ENCODE data around the gene PDE4D.
"Not testable (repeated sequence)": the region's sequence is repeated elsewhere in the genome, so short reads cannot be mapped to it uniquely, and the experiment has no call there.

Gene PDE4D

GRCh38 chr5:59575648-59576445, 317.7 kb downstream of the PDE4D start:
- DNase-seq, result no peak

DNA sequence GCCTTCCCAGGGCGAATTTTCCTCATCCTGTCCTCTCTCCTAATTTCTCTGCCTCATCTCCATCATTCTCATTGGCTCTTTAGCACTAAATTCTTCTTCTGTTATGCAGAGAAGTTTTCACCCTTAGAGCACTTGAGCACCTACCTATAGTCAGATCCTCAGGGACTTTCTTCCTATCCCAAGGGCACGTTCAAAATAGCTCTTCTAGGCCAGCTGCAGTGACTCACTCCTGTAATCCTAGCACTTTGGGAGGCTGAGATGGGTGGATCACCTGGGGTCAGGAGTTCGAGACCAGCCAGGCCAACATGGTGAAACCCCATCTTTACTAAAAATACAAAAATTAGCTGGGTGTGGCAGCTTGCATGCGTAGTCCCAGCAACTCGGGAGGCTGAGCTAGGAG, 320.0 kb downstream of the PDE4D start:
- DNase-seq, result not testable (repeated sequence)

GRCh38 chr5:59571067-59571466, 322.5 kb downstream of the PDE4D start:
- DNase-seq, result no peak

- DNase-seq, result no peak
Observed at GRCh38 chr5:59569608-59570334, 323.8 kb downstream of the PDE4D start.

- no peak for DNase-seq
Observed at GRCh38 chr5:59569158-59569557, 324.4 kb downstream of the PDE4D start.

- DNase-seq, result no peak
Observed at GRCh38 chr5:59568161-59568560, 325.4 kb downstream of the PDE4D start.

DNA sequence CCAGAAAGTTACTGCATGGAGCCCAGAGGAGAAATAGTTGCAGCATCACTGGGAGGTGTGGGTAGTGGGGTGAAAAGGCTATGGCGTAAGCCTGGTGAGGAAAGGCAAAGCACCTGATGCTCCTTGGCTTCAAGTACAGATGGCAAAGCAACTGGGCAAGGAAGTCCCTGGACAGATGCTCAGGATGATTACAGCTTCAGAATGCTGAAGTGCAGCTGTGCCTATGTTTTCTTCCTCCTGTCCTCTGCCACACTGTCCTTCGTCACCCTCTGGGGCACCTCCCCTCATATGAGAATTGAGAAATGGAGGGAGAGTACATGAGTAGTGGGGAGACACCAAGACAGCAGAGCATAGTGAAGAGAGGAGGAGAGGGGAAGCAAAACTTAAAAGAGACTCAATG, 328.0 kb downstream of the PDE4D start:
- no peak for DNase-seq

DNA sequence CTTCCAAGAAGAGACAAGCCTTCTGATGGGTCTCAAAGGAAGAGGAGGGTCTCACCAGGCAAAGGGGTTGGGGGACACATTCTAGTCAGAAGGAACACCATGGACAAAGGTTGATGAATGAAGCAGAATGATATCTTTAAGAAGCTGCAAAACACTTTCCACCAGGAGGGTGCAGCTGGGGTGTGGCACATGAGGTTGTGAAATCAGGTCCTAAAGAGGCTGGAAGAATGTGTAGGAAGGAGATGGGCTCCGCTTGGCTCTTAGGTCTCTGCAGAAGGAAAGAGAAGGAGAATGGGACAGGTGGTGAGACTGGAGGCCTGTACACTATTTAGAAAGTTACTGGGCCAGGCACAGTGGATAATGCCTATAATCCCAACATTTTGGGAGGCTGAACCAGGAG, 328.6 kb downstream of the PDE4D start:
- no peak for DNase-seq

DNA sequence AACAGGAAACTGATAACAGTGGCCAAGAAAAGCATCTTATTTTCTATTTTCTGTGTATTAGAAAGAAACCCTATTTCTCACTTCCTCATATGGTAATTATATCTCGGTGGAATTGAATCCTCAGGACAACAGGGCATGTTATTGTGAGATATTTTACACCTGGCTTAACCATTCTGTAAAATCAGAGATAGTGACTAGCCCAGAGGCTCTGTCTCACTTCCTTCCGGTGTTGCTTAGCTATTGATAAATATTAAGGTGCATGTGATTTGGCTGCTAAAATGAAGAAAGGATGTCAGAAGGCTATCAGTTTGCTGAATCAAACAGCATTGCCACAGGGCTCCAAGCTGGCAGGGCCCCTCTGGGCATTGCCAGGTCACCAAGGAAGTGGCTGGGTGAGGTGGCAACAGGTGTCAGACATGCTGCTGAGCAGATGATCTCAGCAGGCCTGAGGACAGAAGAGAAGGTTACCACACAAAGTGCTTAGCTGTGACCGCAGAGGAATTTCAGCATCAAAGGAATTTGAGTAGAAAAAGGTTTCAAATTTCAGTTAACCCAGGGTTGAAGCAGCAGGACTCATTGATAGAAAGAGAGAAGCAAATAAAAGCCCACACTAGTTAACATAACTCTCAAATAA, 330.7 kb downstream of the PDE4D start:
- DNase-seq, result no peak

- DNase-seq, result no peak
Observed at GRCh38 chr5:59560553-59560952, 333.0 kb downstream of the PDE4D start.

- no peak for DNase-seq
Observed at GRCh38 chr5:59559847-59560246, 333.7 kb downstream of the PDE4D start.

GRCh38 chr5:59559323-59559722, 334.2 kb downstream of the PDE4D start:
- DNase-seq, result no peak

DNA sequence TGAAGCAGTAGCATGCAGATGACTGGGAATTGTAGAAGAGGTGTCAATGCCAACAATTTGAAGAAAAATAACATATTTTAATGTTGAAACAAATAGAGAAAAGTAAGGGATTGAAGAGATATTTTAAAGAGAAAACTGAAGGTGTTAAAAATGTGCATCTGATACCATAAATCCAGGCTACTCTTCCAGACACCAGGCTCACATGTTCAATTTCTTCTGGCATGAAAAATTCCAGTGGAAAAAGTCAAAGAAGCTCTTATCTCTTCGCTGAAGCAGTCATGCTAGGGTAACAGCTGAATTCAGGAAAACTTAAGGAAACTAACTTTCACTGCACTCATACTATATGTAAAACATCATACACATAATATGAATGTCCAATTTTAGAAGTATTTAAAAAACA, 335.0 kb downstream of the PDE4D start:
- no peak for DNase-seq

GRCh38 chr5:59557572-59557971, 336.0 kb downstream of the PDE4D start:
- DNase-seq, result no peak

GRCh38 chr5:59555596-59555995, 337.9 kb downstream of the PDE4D start:
- no peak for DNase-seq

DNA sequence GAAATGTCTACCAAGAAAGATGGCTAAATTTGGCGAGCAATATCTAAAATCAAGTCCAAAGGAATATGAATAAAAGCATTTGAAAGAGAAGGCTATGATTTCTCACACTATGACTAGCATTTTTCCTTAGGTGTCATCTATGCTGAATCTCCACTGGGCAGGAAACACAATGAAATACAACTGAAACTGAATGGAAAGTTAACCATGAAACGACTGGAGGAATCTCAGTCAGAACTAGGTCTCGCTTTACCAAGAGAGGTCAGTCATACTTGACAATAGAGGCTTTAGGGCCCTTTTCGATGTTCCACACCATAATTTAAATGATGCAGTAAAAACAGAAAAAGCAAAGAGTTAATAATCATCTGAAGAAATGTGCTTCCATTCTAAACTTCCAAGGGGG, 339.0 kb downstream of the PDE4D start:
- no peak for DNase-seq

- no peak for DNase-seq
Observed at GRCh38 chr5:59553992-59554391, 339.5 kb downstream of the PDE4D start.

- no peak for DNase-seq
Observed at GRCh38 chr5:59548807-59549357, 344.6 kb downstream of the PDE4D start.

GRCh38 chr5:59547731-59548130, 345.8 kb downstream of the PDE4D start:
- DNase-seq, result no peak

DNA sequence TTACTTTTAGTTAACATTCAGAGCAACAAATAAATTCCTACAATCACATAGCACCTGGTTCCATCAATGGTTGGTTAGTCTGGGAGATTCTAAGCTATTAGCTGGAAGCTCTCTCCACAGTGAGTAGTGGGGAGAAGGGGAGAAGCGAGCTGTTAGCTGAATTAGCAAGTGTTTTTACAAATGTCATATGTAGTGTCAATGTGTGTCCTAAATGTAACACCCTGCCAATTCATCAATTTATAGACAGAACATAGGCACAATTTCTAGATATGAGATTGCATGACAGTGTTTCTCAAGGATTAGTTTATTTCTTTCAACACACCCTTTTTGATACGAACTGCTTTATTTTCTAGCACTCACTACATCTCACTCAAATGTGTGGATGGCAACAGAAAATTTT, 349.0 kb downstream of the PDE4D start:
- DNase-seq, result no peak

DNA sequence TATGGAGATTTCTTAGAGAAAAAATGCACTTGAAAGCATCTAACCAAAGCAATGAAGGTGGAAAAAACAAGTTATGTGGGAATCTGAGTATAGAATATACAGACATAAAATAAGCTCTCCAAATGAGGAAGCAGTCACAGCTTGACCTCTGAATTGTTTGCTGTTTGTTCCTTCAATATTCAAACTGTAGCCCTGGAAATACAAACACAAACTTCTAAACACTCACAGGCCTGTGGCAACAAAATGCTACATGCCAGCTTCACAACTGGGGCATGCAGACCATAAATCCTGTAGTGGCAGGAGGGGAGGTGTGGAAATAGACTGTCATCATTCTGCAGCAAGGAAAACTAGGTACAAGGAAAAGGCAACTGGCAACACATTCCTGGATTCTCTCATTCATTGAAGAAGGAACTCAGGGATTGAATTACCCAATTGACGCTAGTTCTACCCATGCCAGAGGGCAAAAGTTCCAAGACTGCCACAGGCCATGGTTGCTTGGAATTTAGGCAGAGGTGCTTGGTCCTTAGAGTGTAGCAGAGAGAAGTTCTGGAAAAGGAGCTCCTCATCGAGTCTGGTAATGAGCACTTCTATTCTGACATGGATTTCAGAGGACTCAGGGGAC, 349.6 kb downstream of the PDE4D start:
- no peak for DNase-seq

- no peak for DNase-seq
Observed at GRCh38 chr5:59542851-59543820, 350.4 kb downstream of the PDE4D start.
